ENCODE results near the gene ZNF705A.
"Not testable (repeated sequence)": the region's sequence is repeated elsewhere in the genome, so short reads cannot be mapped to it uniquely, and the experiment has no call there.

DNA sequence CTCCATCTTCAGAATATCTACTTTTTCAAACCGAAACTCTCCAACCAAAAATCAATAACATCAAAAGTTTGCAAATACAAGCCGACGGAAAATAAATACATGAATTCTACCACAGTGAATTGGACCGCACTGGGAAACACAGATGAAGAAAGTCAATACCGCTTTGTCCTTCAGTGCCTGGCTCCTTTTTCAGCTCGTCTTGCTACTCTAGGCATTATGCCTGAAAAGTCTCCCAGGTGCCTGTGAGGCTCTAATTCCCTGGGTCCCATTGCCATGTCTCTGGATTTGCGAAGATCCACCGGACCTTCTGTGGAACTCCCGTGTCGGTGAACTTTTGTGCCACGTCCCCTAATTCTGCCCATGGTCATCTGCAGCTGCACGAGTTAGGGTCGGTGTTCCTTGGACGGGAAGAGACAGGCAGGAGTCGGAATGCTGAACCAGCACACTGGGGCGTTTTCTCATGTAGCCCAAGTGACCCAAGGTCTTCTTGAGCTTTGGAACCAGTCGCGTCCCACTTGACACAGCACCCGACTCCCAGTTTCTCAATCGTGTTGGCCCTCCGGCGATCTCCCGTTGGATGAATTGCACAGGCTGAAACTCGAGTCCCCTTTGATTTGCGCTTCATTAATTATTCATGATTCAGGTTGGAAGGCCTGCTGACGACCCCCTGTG lies 62.0 kb downstream of the ZNF705A start:
- TF ChIP-seq, protein P1, sequence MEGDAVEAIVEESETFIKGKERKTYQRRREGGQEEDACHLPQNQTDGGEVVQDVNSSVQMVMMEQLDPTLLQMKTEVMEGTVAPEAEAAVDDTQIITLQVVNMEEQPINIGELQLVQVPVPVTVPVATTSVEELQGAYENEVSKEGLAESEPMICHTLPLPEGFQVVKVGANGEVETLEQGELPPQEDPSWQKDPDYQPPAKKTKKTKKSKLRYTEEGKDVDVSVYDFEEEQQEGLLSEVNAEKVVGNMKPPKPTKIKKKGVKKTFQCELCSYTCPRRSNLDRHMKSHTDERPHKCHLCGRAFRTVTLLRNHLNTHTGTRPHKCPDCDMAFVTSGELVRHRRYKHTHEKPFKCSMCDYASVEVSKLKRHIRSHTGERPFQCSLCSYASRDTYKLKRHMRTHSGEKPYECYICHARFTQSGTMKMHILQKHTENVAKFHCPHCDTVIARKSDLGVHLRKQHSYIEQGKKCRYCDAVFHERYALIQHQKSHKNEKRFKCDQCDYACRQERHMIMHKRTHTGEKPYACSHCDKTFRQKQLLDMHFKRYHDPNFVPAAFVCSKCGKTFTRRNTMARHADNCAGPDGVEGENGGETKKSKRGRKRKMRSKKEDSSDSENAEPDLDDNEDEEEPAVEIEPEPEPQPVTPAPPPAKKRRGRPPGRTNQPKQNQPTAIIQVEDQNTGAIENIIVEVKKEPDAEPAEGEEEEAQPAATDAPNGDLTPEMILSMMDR (IDR thresholded peaks at IDR 0.05): not testable (repeated sequence)
- not testable (repeated sequence) for TF ChIP-seq POLR2A (IDR thresholded peaks at IDR 0.05)
